Activated CD8-positive, alpha-beta memory T cell treated with anti-CD3 and anti-CD28 coated beads, Interleukin-2, amount 10 ng/mL, durations not matched to agents 7 days and 5 days (primary cell): ENCODE data around the gene WTAP. TPM values are rescaled to one million over a fixed set of nuclear protein-coding genes. Genes with fewer than 3 reads are reported as not detected.
"Not testable (repeated sequence)": the region's sequence is repeated elsewhere in the genome, so short reads cannot be mapped to it uniquely, and the experiment has no call there.

Experiments used
- ATAC-seq: fragments of 150-1000 bp; cut with Tn5 transposase; one replicate; pipeline ENCODE4 v1.10.0; 2021; ENCODE audit warnings: moderate library complexity
- CTCF ChIA-PET: fragments of 350-600 bp; sonication (Branson Sonifier 250); formaldehyde crosslinking; loops from one replicate; lab custom pipeline; 2021; ENCODE audit warnings: antibody characterized with exemption; lab: Charles Lee
- DNase-seq: peaks from one replicate; pipeline ENCODE4 v3.0.0-alpha.2; 2020
- H3K27ac Mint-ChIP-seq: one replicate; pipeline ENCODE4 v1.8.0; 2021; ENCODE audit warnings: mild to moderate bottlenecking, mixed read lengths
- H3K27me3 Mint-ChIP-seq: one replicate; pipeline ENCODE4 v1.8.0; 2021; ENCODE audit warnings: mixed read lengths
- H3K36me3 Mint-ChIP-seq: one replicate; pipeline ENCODE4 v1.8.0; 2021; ENCODE audit warnings: mild to moderate bottlenecking, mixed read lengths
- H3K4me1 Mint-ChIP-seq: one replicate; pipeline ENCODE4 v1.8.0; 2021; ENCODE audit warnings: mixed read lengths
- H3K4me3 Mint-ChIP-seq: one replicate; pipeline ENCODE4 v1.8.0; 2021; ENCODE audit warnings: mild to moderate bottlenecking, moderate library complexity, mixed read lengths
- H3K9me3 Mint-ChIP-seq: one replicate; pipeline ENCODE4 v1.8.0; 2022; ENCODE audit warnings: low read depth, mixed read lengths
- total RNA-seq, 2 experiments: library from RNA; stranded (reverse); gene quantifications; one replicate each; pipeline ENCODE4 v1.2.3, GENCODE V29; 2021

Gene WTAP
- total RNA-seq, 2 experiments from 2014 or later = 103 to 128 TPM

GRCh38 chr6:159710603-159711002, 16.7 kb upstream of the WTAP start:
- H3K4me1 Mint-ChIP-seq, CTCF ChIA-PET, H3K4me3 Mint-ChIP-seq, H3K27ac Mint-ChIP-seq, ATAC-seq, DNase-seq, H3K9me3 Mint-ChIP-seq, H3K36me3 Mint-ChIP-seq: not testable (repeated sequence)
- H3K27me3 Mint-ChIP-seq = peaks cover 11% of the 10 kb centered on the region

GRCh38 chr6:159712389-159712788, 14.9 kb upstream of the WTAP start:
- CTCF ChIA-PET = interaction anchor here (1.0 kb wide), 1 partner anchor 20 kb away, joined by 4 read pairs; no protein-coding TSS in a partner anchor
- not testable (repeated sequence) for H3K4me3 Mint-ChIP-seq, H3K27me3 Mint-ChIP-seq, ATAC-seq, H3K36me3 Mint-ChIP-seq, DNase-seq, H3K27ac Mint-ChIP-seq, H3K9me3 Mint-ChIP-seq, H3K4me1 Mint-ChIP-seq

- Mint-ChIP-seq H3K36me3 (peaks cover 4% of the 10 kb centered on the region), H3K4me1 (peaks cover 6% of the 10 kb centered on the region), H3K27ac (no peak overlapping the region), H3K27me3 (no peaks in the 10 kb centered on the region), H3K4me3 (no peak overlapping the region), H3K9me3 (peaks cover 2% of the 10 kb centered on the region)
- ATAC-seq = no peak
- CTCF ChIA-PET = no interaction called here
- no peak for DNase-seq
Measured at GRCh38 chr6:159713984-159714383, 13.3 kb upstream of the WTAP start.

GRCh38 chr6:159714404-159714803, 12.9 kb upstream of the WTAP start:
- H3K27me3 Mint-ChIP-seq = no peaks in the 10 kb centered on the region
- peaks cover 2% of the 10 kb centered on the region for H3K9me3 Mint-ChIP-seq
- no peak overlapping the region for H3K4me3 Mint-ChIP-seq
- ATAC-seq (no peak), DNase-seq (no peak)
- CTCF ChIA-PET = no interaction called here
- H3K27ac Mint-ChIP-seq = no peak overlapping the region
- H3K4me1 Mint-ChIP-seq = peaks cover 6% of the 10 kb centered on the region
- peaks cover 3% of the 10 kb centered on the region for H3K36me3 Mint-ChIP-seq

GRCh38 chr6:159715166-159715565, 12.1 kb upstream of the WTAP start:
- peaks cover 6% of the 10 kb centered on the region for H3K4me1 Mint-ChIP-seq
- DNase-seq = no peak
- peaks cover 3% of the 10 kb centered on the region for H3K36me3 Mint-ChIP-seq
- H3K27ac Mint-ChIP-seq = no peak overlapping the region
- no peaks in the 10 kb centered on the region for H3K27me3 Mint-ChIP-seq
- no peak overlapping the region for H3K4me3 Mint-ChIP-seq
- no peaks in the 10 kb centered on the region for H3K9me3 Mint-ChIP-seq
- CTCF ChIA-PET = no interaction called here
- ATAC-seq = no peak

- Mint-ChIP-seq H3K36me3 (peaks cover 3% of the 10 kb centered on the region), H3K27ac (no peak overlapping the region), H3K4me3 (no peak overlapping the region), H3K9me3 (no peaks in the 10 kb centered on the region), H3K27me3 (no peaks in the 10 kb centered on the region), H3K4me1 (peaks cover 8% of the 10 kb centered on the region)
- CTCF ChIA-PET = no interaction called here
- ATAC-seq = no peak
- DNase-seq = no peak
Measured at GRCh38 chr6:159715605-159716004, 11.7 kb upstream of the WTAP start.

GRCh38 chr6:159716247-159717096, 10.8 kb upstream of the WTAP start:
- H3K27ac Mint-ChIP-seq = no peak overlapping the region
- H3K36me3 Mint-ChIP-seq = peaks cover 3% of the 10 kb centered on the region
- DNase-seq = no peak
- H3K27me3 Mint-ChIP-seq = no peaks in the 10 kb centered on the region
- H3K4me1 Mint-ChIP-seq = peaks cover 8% of the 10 kb centered on the region
- CTCF ChIA-PET = no interaction called here
- H3K9me3 Mint-ChIP-seq = no peaks in the 10 kb centered on the region
- ATAC-seq = no peak
- no peak overlapping the region for H3K4me3 Mint-ChIP-seq

GRCh38 chr6:159718634-159719033, 8.7 kb upstream of the WTAP start:
- no peak for ATAC-seq
- Mint-ChIP-seq H3K27ac (no peak overlapping the region), H3K9me3 (peaks cover 9% of the 10 kb centered on the region), H3K4me3 (no peak overlapping the region), H3K4me1 (peaks cover 15% of the 10 kb centered on the region), H3K27me3 (no peaks in the 10 kb centered on the region), H3K36me3 (peaks cover 16% of the 10 kb centered on the region)
- no peak for DNase-seq
- CTCF ChIA-PET = interaction anchor here (1.3 kb wide), 1 partner anchor 14 kb away, joined by 3 read pairs; no protein-coding TSS in a partner anchor

- Mint-ChIP-seq H3K36me3 (peaks cover 19% of the 10 kb centered on the region), H3K9me3 (peaks cover 9% of the 10 kb centered on the region), H3K4me1 (peaks cover 15% of the 10 kb centered on the region), H3K27ac (no peak overlapping the region), H3K27me3 (no peaks in the 10 kb centered on the region), H3K4me3 (no peak overlapping the region)
- DNase-seq = no peak
- CTCF ChIA-PET = interaction anchor here (1.3 kb wide), 1 partner anchor 13 kb away, joined by 3 read pairs; no protein-coding TSS in a partner anchor
- ATAC-seq = no peak
Measured at GRCh38 chr6:159719287-159719686, 8.0 kb upstream of the WTAP start.

- peak; percentile 30 for ATAC-seq
- H3K27ac Mint-ChIP-seq = no peak overlapping the region
- peaks cover 17% of the 10 kb centered on the region for H3K36me3 Mint-ChIP-seq
- no peaks in the 10 kb centered on the region for H3K27me3 Mint-ChIP-seq
- H3K9me3 Mint-ChIP-seq = peaks cover 9% of the 10 kb centered on the region
- peaks cover 17% of the 10 kb centered on the region for H3K4me1 Mint-ChIP-seq
- CTCF ChIA-PET = interaction anchor here (0.8 to 1.6 kb wide), 10 partner anchors 9 to 925 kb away, joined by 3 to 7 read pairs (median 3); partner anchors contain the start of gene SOD2
- no peak overlapping the region for H3K4me3 Mint-ChIP-seq
- no peak for DNase-seq
Measured at GRCh38 chr6:159720708-159721107, 6.6 kb upstream of the WTAP start.

- DNase-seq, H3K27ac Mint-ChIP-seq, H3K27me3 Mint-ChIP-seq, H3K4me3 Mint-ChIP-seq, ATAC-seq, CTCF ChIA-PET, H3K9me3 Mint-ChIP-seq: not testable (repeated sequence)
- peaks cover 25% of the 10 kb centered on the region for H3K4me1 Mint-ChIP-seq
- peaks cover 22% of the 10 kb centered on the region for H3K36me3 Mint-ChIP-seq
Measured at GRCh38 chr6:159721981-159722380, 5.3 kb upstream of the WTAP start.

- CTCF ChIA-PET = interaction anchor here (1.4 kb wide), 1 partner anchor 31 kb away, joined by 3 read pairs; no protein-coding TSS in a partner anchor
- Mint-ChIP-seq H3K36me3 (peaks cover 22% of the 10 kb centered on the region), H3K4me3 (no peak overlapping the region), H3K9me3 (peaks cover 9% of the 10 kb centered on the region), H3K27me3 (no peaks in the 10 kb centered on the region), H3K27ac (no peak overlapping the region), H3K4me1 (peaks cover 25% of the 10 kb centered on the region)
- ATAC-seq (no peak), DNase-seq (no peak)
Measured at GRCh38 chr6:159722655-159723054, 4.7 kb upstream of the WTAP start.

- CTCF ChIA-PET = interaction anchor here (1.4 kb wide), 1 partner anchor 32 kb away, joined by 3 read pairs; no protein-coding TSS in a partner anchor
- Mint-ChIP-seq H3K27me3 (no peaks in the 10 kb centered on the region), H3K36me3 (peaks cover 24% of the 10 kb centered on the region), H3K9me3 (peaks cover 9% of the 10 kb centered on the region), H3K27ac (no peak overlapping the region), H3K4me3 (no peak overlapping the region), H3K4me1 (peaks cover 25% of the 10 kb centered on the region)
- no peak for DNase-seq
- ATAC-seq = no peak
Measured at GRCh38 chr6:159723259-159723658, 4.0 kb upstream of the WTAP start.

GRCh38 chr6:159724778-159725177, 2.5 kb upstream of the WTAP start:
- Mint-ChIP-seq H3K36me3 (peaks cover 36% of the 10 kb centered on the region), H3K4me3 (no peak overlapping the region), H3K27ac (no peak overlapping the region), H3K27me3 (no peaks in the 10 kb centered on the region), H3K9me3 (peaks cover 9% of the 10 kb centered on the region), H3K4me1 (peaks cover 27% of the 10 kb centered on the region)
- no peak for ATAC-seq
- no peak for DNase-seq
- CTCF ChIA-PET = interaction anchor here (1.2 kb wide), 1 partner anchor 31 kb away, joined by 3 read pairs; the partner anchor contains the start of gene SOD2
